ENCODE data around the gene RFLNA.

DNA sequence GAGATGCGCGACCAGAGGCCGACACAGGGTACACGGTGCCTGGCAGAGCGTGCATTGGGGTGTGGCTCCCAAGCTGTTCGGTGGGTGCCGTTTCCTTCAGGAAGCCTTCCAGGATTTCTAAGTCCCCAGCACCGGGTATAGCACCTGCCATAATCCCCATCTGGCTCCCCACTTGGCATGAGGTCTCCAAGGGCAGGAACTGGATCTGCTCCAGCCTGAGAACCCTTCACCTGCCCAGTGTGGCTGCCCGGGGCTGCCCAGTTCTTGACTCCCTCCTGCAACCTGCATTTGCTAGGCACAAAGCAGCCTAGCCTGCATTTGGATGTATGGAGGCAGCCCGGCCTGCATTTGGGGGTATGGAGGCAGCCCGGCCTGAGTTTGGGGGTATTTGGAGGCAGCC, 69.7 kb downstream of the RFLNA start:
- TF ChIP-seq, protein P1, sequence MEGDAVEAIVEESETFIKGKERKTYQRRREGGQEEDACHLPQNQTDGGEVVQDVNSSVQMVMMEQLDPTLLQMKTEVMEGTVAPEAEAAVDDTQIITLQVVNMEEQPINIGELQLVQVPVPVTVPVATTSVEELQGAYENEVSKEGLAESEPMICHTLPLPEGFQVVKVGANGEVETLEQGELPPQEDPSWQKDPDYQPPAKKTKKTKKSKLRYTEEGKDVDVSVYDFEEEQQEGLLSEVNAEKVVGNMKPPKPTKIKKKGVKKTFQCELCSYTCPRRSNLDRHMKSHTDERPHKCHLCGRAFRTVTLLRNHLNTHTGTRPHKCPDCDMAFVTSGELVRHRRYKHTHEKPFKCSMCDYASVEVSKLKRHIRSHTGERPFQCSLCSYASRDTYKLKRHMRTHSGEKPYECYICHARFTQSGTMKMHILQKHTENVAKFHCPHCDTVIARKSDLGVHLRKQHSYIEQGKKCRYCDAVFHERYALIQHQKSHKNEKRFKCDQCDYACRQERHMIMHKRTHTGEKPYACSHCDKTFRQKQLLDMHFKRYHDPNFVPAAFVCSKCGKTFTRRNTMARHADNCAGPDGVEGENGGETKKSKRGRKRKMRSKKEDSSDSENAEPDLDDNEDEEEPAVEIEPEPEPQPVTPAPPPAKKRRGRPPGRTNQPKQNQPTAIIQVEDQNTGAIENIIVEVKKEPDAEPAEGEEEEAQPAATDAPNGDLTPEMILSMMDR (IDR thresholded peaks at IDR 0.05) = no peak
- TF ChIP-seq POLR2AphosphoS5 (IDR thresholded peaks at IDR 0.05) (no peak), POLR2A (IDR thresholded peaks at IDR 0.05) (no peak)
